ENCODE results near the gene RAPGEF2. TPM values are rescaled to one million over a fixed set of nuclear protein-coding genes. Genes with fewer than 3 reads are reported as not detected.
"Not testable (repeated sequence)": the region's sequence is repeated elsewhere in the genome, so short reads cannot be mapped to it uniquely, and the experiment has no call there.

Gene RAPGEF2
- total RNA-seq, 1 donor from 2014 or later, result 251 TPM

DNA sequence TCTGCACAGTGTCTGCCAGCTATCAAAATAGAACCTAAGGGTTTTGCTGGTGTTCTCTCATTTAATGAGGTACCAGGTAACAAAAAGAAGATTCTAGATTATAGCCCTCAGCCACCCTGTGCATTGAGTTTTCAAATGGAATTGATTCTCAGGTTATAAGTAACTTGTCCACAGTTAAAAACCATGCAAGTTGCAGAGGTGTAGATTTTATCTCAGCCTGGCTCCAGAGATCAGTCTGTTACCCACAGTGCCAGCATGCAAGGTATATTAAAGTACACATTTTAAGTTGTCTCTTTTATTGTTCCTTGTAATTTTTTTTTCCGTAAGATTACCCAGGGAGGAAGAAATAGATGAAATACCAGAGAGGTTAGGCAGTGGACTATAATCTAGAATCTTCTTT, 59.7 kb downstream of the RAPGEF2 start:
- no peak for DNase-seq

DNA sequence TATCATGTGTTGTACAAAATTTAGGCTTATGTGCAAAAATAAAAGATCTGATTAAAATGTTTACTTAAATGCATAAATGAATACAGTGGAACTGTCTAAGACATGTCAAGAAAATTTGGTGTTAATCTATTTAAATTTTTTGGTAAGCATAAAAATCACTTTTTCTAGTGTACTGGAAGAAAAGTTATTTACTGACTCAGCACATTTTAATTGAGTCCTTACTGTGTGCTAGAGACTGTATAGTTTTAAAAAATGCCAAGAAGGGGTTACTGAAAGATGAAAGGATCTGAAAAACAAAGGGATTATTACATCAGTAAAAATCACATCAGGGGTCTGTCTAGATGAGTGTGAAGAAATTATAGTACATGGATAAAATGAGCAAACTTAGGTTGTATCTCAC, 60.6 kb downstream of the RAPGEF2 start:
- no peak for DNase-seq

DNA sequence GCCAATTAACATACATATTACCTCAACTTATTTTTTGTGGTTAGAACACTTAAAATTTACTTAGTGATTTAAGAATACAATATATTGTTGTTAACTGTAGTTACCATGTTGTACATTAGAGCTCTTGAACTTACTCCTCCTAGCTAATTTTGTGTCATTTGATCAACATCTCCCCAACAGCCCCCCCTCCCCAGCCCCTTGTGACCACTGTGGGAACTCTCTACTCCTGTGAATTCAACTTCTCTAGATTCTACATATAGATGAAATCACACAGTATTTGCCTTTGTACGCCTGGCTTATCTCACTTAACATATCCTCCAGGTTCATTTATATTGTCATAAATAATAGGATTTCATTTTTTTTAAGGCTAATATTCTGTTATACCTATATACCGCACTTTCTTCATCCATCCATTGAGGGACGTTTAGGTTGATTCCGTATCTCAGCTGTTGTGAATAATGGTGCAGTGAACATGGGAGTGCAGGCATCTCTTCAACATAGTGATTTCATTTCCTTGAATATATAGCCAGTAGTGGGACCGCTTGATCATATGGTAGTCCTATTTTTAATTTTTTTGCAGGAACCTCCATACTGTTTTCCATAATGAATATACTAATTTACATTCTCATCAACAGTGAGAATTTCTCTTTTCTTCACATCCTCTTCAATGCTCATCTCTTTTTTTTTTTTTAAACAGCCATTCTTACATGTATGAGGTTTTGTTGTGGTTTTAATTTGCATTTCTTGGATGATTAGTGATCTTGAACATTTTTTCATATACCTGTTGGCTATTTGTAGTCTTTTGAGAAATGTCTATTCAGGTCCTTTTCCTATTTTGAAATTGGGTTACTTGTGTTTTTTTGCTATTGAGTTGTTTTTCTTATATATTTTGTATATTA, 66.8 kb downstream of the RAPGEF2 start:
- no peak for DNase-seq

DNA sequence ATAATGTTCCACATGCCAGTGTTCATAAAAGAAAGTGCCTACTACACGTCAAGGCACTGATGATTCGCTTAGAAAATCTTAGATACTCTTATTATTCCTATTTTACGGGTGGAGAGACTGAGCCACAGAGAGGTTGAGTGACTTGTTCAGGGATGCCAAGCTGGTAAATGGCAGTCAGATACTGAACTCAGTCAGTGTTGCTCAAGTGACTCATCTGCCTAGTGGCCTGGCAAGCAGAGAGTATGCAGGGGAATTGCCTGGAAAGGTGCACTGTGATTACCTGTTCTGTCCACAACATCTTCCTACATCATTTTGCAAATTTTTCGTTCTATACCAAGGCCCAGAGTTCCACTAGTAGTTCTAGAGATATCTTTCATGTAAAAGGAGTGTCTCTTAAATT, 68.4 kb downstream of the RAPGEF2 start:
- no peak for DNase-seq

DNA sequence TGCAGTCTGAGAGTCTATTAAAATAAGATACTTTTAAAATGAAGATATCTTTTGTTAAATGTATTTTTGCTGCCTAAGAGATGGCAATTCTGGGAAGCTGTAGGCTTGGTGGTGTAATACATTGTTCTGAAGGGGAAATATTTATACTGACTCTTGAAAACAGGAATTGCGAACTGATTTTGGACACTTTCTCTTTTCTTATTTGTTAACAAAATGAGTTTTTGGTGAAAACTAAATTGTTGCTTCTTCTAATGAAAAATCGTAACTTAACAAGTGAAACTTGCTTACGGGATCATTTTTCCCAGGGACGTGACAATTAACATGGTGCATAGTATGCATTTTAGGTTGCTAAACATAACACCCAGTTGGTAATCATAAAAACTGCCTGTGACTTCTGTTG, 71.0 kb downstream of the RAPGEF2 start:
- DNase-seq, result no peak

DNA sequence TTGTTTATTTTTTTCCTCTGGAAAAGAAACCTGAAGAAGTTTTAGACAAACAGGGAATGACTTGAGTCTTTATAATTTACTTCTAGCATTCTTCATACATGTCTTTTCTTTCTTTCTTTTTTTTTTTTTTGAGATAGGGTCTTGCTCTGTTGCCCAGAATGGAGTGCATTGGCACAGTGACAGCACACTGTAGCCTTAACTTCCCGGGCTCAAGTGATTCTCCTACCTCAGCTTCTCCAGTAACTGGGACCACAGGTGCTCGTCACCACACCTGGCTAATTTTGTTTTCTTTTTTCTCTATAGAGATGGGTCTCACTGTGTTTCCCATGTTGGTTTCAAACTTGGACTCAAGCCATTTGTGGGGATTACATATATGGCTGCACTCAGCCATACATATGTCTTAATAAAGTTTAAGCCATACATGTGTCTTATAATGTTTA, 71.8 kb downstream of the RAPGEF2 start:
- DNase-seq, result no peak

DNA sequence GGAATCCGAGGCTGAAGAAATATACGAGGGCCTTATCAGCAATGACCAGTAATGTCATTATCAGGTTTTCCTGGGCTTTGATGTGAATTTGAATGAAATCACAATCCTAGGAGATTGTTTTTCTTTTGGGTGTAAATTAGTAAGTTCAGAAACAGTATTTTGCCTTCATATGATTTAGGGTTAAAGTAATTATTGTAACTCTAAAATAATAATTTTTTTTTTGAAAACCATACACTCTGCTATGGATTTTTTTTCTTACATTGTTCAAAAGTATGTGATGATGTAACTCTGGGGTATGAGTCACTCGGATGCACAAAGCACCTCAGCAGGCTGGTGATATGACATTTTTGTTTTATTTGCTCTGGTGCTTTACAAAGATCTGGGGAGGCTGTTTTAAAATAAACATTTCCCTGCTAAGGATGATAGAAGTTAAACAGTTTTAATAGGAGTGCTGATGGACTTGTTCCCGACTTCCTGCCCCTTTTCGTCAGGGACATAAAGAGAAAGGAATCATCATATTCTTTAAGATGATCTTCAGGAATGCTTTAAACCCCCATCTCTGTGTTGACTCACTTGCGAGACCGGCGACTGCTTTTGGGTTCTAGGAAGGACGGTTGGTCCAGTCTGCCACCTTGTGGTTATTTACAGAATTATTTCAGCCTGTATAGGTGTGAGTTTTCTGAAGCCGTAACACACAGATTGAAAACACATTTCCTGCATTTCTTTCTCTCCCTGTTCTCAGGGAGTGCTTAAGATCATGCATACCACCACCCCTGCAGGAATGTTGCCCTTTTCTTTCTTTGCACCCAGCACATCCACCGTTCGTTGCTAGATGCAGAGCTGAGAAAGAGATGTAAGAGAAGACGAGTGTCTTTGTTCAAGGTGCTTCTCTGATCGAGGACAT, 72.5 kb downstream of the RAPGEF2 start:
- peak; percentile 72 for DNase-seq

DNA sequence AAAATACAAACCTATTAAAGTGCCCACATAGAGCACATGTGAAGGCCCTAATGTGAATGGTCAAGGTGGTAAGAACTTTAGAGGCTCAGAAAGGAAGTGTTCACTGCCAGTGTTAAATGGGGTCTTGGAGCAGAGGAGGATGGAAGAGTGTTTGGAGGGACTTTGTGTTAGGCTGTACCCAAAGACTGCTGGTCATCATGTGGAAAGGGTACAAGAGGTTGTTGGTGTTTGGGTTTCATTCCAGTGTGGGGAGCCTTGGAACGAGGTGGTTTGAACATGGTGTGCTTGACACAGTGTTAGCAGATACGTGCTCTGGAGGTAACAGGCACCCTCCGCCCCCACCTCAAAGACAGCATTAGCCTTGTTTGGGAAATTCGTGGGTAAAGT, 73.1 kb downstream of the RAPGEF2 start:
- no peak for DNase-seq

DNA sequence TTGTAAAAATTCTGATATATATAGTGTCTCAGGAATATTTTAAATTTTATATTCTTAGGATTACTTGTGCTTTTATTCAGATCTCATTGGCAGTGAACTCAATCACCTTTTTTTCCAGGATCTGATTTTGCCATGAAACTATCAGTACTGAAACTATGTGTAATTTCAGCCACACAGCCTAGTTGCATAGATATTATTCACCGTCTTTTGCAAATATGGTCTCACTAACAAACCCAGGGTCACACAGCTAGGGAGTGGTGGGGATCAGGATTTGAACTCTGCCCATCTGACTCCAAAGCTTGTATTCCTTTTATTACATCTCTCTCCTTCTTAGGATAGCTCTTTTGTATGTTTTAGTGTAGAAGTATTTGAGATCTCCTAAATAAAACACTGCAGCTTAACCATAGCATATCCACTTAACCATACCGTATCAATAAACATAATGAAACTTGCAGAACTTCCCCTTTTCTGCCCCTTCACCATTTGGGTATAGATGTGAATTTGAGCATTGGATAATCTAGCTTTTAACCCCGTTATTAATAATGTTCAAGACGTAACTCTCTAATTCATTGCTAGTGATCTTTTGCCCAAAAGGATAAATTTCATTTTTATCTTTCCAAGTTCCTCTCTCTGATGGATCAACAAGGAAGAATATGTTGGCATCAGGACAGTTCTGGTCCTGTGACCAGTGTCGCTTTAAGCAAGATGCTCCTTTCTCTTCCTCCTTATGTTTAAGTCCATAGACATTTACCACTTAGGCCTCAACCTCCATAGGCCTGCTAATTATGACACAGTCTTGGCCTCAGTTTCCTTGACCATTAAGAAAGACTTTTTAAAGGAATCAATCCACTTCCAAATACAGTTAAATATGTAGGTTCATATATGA, 74.6 kb downstream of the RAPGEF2 start:
- DNase-seq, result no peak

DNA sequence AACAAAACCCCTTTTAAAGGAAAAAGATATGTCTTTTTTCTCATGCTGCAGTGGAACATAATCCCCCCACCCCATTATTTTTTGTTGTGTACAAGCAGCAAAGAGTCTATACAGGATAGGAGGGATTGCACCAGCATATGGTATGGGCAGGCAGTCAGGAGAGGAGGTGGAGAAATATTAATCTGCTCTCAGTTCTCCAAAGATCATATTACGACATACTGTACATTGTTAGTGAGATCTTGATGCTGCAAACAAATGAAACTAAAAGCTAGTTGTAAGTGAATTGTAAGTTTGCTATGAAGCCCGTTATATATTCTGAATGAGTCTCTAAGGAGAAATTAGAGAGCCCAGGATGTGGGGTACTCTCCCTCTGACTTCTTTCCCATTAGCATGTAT, 75.3 kb downstream of the RAPGEF2 start:
- no peak for DNase-seq

DNA sequence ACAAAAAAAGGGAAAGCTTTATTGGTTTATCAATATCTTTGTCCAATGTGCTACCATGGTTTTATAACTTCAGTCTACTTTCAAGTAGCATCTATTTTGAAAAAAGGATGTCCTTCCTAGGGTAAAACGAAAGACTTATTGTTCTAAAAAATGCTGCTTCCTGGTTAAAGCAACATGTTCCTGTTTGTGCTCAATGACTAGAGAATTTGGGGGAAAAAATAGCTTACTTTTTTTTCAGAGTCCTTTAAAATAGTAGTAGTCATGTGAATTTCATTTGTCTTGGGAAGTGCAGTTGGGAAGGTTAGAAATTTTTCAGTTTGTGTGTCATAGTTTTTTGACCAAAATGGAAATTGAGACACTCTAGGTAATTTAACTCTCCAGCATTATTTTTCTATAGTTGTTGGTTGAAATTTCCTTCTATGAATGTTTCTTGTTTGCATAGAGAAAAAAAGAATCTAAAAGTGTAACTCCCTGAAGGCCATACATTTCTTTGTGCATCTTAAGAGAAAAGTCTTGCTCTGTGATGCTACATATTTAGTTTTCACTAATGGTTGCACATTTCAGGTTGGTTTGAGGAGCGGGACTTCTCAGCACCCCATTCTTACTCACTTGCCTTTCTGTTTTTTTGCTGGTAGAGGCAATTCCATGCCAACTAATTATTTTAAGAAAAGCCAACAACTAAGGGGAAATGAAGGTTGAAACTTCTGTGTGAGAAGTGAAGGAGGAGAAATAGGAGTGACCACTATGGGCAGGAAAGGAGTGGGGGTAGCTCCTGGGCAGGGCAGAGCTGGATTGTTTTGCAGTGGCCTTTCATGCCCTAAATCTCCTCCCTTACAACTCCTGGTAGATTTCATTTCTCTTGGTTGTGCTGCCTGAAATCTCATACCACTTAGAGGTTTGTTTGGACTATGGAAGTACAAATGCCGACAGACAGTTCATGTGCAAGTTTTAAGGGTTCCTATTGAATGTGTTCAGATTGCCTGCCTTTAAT, 76.4 kb downstream of the RAPGEF2 start:
- no peak for DNase-seq

DNA sequence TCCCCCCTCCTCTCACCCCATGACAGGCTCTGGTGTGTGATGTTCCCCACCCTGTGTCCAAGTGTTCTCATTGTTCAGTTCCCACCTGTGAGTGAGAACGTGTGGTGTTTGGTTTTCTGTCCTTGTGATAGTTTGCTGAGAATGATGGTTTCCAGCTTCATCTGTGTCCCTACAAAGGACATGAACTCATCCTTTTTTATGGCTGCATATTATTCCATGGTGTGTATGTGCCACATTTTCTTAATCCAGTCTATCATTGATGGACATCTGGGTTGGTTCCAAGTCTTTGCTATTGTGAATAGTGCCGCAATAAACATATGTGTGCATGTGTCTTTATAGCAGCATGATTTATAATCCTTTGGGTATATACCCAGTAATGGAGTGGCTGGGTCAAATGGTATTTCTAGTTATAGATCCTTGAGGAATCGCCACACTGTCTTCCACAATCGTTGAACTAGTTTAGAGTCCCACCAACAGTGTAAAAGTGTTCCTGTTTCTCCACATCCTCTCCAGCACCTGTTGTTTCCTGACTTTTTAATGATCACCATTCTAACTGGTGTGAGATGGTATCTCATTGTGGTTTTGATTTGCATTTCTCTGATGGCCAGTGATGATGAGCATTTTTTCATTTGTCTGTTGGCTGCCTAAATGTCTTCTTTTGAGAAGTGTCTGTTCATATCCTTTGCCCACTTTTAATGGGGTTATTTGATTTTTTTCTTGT, 81.2 kb downstream of the RAPGEF2 start:
- not testable (repeated sequence) for DNase-seq

DNA sequence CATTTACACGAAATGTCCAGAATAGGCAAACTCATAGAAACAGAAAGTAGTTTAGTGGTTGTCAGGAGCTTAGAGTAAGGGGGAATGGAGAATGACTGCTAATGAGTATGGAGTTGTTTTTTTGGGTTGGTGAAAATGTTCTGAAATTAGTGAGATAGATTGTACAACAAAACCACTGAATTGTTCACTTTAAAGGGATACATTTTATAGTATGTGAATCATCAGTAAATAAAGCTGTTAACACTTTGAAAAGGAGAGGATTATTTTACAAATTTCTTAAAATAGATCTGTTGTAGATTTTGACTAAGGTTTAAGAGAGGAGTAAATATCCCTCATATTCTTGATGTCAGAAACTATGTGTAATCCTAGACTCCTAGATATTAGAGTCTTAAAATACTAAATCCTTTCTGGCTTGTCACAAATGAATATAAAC, 82.7 kb downstream of the RAPGEF2 start:
- no peak for DNase-seq

DNA sequence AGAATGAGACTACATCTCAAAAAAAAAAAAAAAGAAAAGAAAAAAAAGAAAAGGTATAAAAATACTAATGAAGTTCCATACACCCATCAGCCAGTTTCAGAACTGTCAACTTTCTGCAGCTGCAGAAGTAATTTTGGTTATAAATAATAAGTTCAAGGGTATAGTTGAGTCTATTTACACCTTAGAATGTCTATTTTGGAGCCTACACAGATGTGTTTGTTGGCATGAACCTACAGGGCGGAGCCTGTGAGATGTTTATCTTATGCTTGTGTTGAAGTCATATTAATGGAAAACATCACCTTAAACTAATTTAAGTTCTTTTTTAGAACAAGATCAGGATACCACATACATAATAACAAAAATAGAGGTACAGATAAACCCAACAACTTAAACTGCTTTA, 85.8 kb downstream of the RAPGEF2 start:
- no peak for DNase-seq

DNA sequence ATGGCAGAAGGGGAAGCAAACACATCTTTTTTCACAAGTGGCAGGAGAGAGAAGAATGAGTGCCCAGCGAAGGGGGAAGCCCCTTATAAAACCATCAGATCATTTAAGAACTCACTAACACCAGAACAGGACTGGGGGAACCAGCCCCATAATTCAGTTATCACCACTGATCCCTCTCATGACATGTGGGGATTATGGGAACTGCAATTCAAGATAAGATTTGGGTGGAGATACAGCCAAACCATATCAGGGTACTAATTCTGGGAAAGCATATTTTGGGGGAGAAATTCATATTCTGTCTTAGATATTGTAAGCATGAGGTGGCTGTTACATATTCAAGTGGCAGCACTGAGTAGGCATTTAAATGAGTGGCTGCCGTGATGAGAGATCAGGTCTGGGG, 87.8 kb downstream of the RAPGEF2 start:
- no peak for DNase-seq

DNA sequence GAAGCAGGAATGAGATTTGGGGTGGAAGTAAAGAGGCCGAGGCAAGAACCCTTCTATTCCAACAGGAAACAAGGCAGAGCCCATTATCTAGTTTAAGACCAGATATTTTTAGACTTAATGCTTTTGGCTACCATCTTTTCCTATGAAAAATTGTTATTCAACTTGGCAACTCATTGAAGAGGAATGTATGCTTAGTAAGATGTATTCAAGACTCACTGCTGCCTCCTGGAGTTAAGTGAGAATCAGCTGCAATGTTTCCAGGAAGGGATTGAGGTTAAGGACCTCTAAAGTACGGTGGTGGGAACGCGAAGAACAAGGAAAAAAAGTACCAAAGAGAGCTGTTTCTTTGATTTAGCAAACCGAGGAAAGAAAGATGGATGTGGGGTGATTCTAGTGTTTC, 89.1 kb downstream of the RAPGEF2 start:
- no peak for DNase-seq

DNA sequence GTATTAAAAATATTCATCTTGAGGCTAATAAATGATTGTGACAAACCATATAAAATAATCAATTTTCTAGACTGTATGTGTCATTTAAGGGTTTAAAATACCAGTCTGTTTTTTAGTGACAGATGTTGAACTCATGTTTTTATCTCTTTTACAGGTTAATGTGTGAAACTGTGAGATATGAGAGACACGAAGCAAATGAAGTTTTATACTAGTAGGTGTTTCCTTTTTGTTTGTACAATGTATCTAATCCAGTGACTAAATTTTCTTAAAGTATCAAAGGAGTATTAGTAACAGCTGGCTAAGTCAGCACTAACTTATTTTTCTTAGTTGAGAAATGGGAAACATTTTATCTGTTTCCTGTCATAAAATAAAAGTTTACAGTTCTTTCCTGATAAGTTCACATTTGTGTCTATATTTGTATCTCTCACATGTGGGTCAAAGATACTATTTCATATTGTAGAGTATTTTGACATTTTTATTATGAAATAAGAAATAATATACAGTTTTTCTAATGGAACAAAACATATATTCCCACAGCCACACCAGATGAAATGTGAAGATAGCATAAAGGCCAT, 90.3 kb downstream of the RAPGEF2 start:
- DNase-seq, result no peak

DNA sequence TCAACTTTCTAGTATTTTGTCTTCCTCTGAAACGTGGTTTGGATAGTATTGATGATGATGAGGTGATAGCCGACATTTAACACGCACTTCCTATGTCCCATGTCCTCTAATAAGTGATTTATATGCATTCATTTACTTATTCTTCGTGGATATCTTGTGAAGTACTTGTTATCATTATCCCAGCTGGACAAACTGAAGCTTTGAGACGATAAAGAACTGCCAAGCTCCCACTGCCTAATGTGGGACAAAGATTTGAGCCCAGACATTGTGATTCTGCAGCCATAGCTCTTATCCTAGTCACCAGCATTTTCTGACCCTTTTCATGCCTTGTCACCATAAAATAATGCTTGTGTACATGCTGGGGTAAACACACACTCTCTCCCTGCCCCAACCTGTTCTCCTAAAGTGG, 92.5 kb downstream of the RAPGEF2 start:
- DNase-seq, result no peak

DNA sequence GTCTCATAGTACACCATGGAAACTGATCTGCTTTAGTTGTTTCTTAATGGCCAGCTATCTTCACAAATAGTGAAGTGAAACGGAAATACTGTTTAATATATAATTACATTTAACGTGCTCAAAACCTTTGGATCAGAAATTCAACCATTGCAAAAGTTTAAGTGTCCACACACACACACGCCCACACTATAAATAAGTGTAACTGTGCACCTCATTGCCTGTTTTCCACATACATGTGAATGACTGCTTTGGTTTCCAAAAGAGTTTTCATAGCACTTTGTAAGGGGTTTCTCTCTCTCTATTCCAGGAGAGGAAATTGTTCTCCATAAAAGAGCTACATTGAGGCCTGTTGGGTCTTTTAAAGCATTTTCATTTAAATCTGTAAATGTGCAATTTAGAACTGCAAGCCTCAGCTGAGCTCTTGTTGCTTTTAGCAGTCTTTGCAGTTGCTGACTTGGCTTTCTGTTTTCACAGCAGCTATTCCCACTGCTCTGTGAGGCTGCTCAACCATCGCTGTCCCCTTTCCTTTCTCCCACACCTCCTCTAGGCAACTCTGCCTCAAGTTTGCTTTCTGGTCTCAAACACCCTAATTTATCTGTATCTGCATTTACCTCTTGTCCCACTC, 94.5 kb downstream of the RAPGEF2 start:
- peak; percentile 19 for DNase-seq

All from occipital lobe (tissue), 2 donors.